Neural progenitor cell (in vitro differentiated cells): ENCODE data around the gene FUT7. TPM values are rescaled to one million over a fixed set of nuclear protein-coding genes. Genes with fewer than 3 reads are reported as not detected.

Experiments used
- DNase-seq: peaks from one replicate; pipeline ENCODE4 v3.0.0-alpha.2; 2016; ENCODE audit warnings: low spot score
- H2AFZ ChIP-seq: fragments of 200-600 bp; sonication (generic); replicated peaks from 2 replicates; pipeline ENCODE4 v1.6.1; 2016; ENCODE audit warnings: antibody characterized with exemption
- H3F3A ChIP-seq: fragments of 200-600 bp; sonication (generic); 2 replicates; pipeline ENCODE4 v1.6.1; 2016; ENCODE audit warnings: antibody characterized with exemption, low read depth
- H3K27ac ChIP-seq: fragments of 200-600 bp; sonication (generic); 2 replicates; pipeline ENCODE4 v1.5.1; 2016; ENCODE audit warnings: mild to moderate bottlenecking
- H3K27me3 ChIP-seq: fragments of 200-600 bp; sonication (generic); 2 replicates; pipeline ENCODE4 v1.6.1; 2016; ENCODE audit warnings: mild to moderate bottlenecking, moderate library complexity
- H3K36me3 ChIP-seq: fragments of 200-600 bp; sonication (generic); 2 replicates; pipeline ENCODE4 v1.5.1; 2016
- H3K4me1 ChIP-seq: fragments of 200-600 bp; sonication (generic); 2 replicates; pipeline ENCODE4 v1.6.1; 2016; ENCODE audit warnings: mixed run types
- H3K4me2 ChIP-seq: fragments of 200-600 bp; sonication (generic); 2 replicates; pipeline ENCODE4 v1.6.1; 2016
- H3K4me3 ChIP-seq: fragments of 200-600 bp; sonication (generic); 2 replicates; pipeline ENCODE4 v1.5.1; 2016
- H3K79me2 ChIP-seq: fragments of 200-600 bp; sonication (generic); 2 replicates; pipeline ENCODE4 v1.6.1; 2016; ENCODE audit warnings: low read depth
- H3K9ac ChIP-seq: fragments of 200-600 bp; sonication (generic); 2 replicates; pipeline ENCODE4 v1.6.1; 2016
- H3K9me3 ChIP-seq: fragments of 200-600 bp; sonication (generic); 2 replicates; pipeline ENCODE4 v1.5.1; 2016; ENCODE audit warnings: low read depth
- H4K20me1 ChIP-seq: fragments of 200-600 bp; sonication (generic); 2 replicates; pipeline ENCODE4 v1.6.1; 2016; ENCODE audit warnings: low read depth
- H3K27ac Mint-ChIP-seq: 3 replicates; pipeline ENCODE4 v1.8.0; 2021; ENCODE audit warnings: mixed read lengths
- H3K27me3 Mint-ChIP-seq: 2 replicates; pipeline ENCODE4 v1.8.0; 2022; ENCODE audit warnings: low read depth, mild to moderate bottlenecking, inconsistent platforms, moderate library complexity, mixed read lengths; ENCODE audit not compliant: insufficient read depth
- H3K36me3 Mint-ChIP-seq: 3 replicates; pipeline ENCODE4 v1.8.0; 2021; ENCODE audit warnings: mixed read lengths
- H3K4me1 Mint-ChIP-seq: 3 replicates; pipeline ENCODE4 v1.8.0; 2021; ENCODE audit warnings: mixed read lengths
- H3K4me3 Mint-ChIP-seq: 3 replicates; pipeline ENCODE4 v1.8.0; 2021; ENCODE audit warnings: mild to moderate bottlenecking, moderate library complexity, mixed read lengths
- H3K9me3 Mint-ChIP-seq: 3 replicates; pipeline ENCODE4 v1.8.0; 2020; ENCODE audit warnings: mixed read lengths
- EZH2 ChIP-seq: fragments of 200-600 bp; sonication (generic); IDR thresholded peaks from 2 replicates; pipeline ENCODE4 v1.6.1; 2017; ENCODE audit warnings: antibody characterized with exemption, mild to moderate bottlenecking, moderate library complexity
- EZH2phosphoT487 ChIP-seq: fragments of 200-600 bp; sonication (generic); IDR thresholded peaks from 2 replicates; pipeline ENCODE4 v1.6.1; 2017; ENCODE audit warnings: antibody characterized with exemption
- total RNA-seq: library from RNA; depleted of rRNA; stranded (reverse); fragments of >200 nt; gene quantifications from 2 replicates; pipeline ENCODE4 v1.2.3, GENCODE V29; 2015; ENCODE audit warnings: low replicate concordance
- TF ChIP-seq, protein P1 (sequence below): fragments of 200-600 bp; sonication (generic); IDR thresholded peaks from 2 replicates; pipeline ENCODE4 v1.5.1; 2017; ENCODE audit warnings: antibody characterized with exemption, mild to moderate bottlenecking

The FUT7 gene
- total RNA-seq, 1 donor from 2014 or later: not detected

- no peak overlapping the region for H2AFZ ChIP-seq
- DNase-seq: no peak
- no peaks in the 10 kb centered on the region for H3K79me2 ChIP-seq
- H3F3A ChIP-seq: no peaks in the 10 kb centered on the region
- Mint-ChIP-seq H3K4me3 (no peak overlapping the region), H3K36me3 (peaks cover 1% of the 10 kb centered on the region), H3K27ac (no peak overlapping the region), H3K27me3 (peaks cover 4% of the 10 kb centered on the region), H3K4me1 (no peaks in the 10 kb centered on the region), H3K9me3 (peaks cover 1% of the 10 kb centered on the region)
- TF ChIP-seq EZH2phosphoT487 (no peak), EZH2 (no peak)
- TF ChIP-seq, protein P1, sequence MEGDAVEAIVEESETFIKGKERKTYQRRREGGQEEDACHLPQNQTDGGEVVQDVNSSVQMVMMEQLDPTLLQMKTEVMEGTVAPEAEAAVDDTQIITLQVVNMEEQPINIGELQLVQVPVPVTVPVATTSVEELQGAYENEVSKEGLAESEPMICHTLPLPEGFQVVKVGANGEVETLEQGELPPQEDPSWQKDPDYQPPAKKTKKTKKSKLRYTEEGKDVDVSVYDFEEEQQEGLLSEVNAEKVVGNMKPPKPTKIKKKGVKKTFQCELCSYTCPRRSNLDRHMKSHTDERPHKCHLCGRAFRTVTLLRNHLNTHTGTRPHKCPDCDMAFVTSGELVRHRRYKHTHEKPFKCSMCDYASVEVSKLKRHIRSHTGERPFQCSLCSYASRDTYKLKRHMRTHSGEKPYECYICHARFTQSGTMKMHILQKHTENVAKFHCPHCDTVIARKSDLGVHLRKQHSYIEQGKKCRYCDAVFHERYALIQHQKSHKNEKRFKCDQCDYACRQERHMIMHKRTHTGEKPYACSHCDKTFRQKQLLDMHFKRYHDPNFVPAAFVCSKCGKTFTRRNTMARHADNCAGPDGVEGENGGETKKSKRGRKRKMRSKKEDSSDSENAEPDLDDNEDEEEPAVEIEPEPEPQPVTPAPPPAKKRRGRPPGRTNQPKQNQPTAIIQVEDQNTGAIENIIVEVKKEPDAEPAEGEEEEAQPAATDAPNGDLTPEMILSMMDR: no peak
- H3K4me1 ChIP-seq: no peaks in the 10 kb centered on the region
- no peaks in the 10 kb centered on the region for H3K9me3 ChIP-seq
- no peak overlapping the region for H3K9ac ChIP-seq
- no peaks in the 10 kb centered on the region for H3K36me3 ChIP-seq
- H3K4me3 ChIP-seq: no peak overlapping the region
- H3K27me3 ChIP-seq: no peaks in the 10 kb centered on the region
- no peaks in the 10 kb centered on the region for H4K20me1 ChIP-seq
- no peak overlapping the region for H3K4me2 ChIP-seq
- no peak overlapping the region for H3K27ac ChIP-seq
Measured at GRCh38 chr9:137009938-137010732, 21.8 kb downstream of the FUT7 start.

GRCh38 chr9:137009217-137009616 is 22.7 kb downstream of the FUT7 start:
- no peak overlapping the region for H3K4me3 Mint-ChIP-seq
- no peak overlapping the region for H2AFZ ChIP-seq
- H3K4me1 ChIP-seq: no peaks in the 10 kb centered on the region
- H3K79me2 ChIP-seq: no peaks in the 10 kb centered on the region
- no peak overlapping the region for H3K4me2 ChIP-seq
- no peak for DNase-seq
- H3K4me3 ChIP-seq: no peak overlapping the region
- no peaks in the 10 kb centered on the region for H3K9me3 ChIP-seq
- H3K27ac ChIP-seq: no peak overlapping the region
- H4K20me1 ChIP-seq: no peaks in the 10 kb centered on the region
- peaks cover 9% of the 10 kb centered on the region for H3K27me3 Mint-ChIP-seq
- TF ChIP-seq, protein P1: no peak
- TF ChIP-seq EZH2: no peak
- TF ChIP-seq EZH2phosphoT487: no peak
- no peaks in the 10 kb centered on the region for H3F3A ChIP-seq
- no peaks in the 10 kb centered on the region for H3K36me3 ChIP-seq
- H3K27ac Mint-ChIP-seq: no peak overlapping the region
- H3K9me3 Mint-ChIP-seq: peaks cover 7% of the 10 kb centered on the region
- H3K36me3 Mint-ChIP-seq: peaks cover 1% of the 10 kb centered on the region
- no peaks in the 10 kb centered on the region for H3K27me3 ChIP-seq
- H3K9ac ChIP-seq: no peak overlapping the region
- H3K4me1 Mint-ChIP-seq: no peaks in the 10 kb centered on the region

GRCh38 chr9:137008312-137008711 is 23.6 kb downstream of the FUT7 start:
- TF ChIP-seq, protein P1: no peak
- TF ChIP-seq EZH2phosphoT487 (no peak), EZH2 (no peak)
- Histone ChIP-seq H3K4me3 (no peak overlapping the region), H3K4me2 (no peak overlapping the region), H3K9ac (no peak overlapping the region), H4K20me1 (no peaks in the 10 kb centered on the region), H3K4me1 (no peaks in the 10 kb centered on the region), H3K79me2 (no peaks in the 10 kb centered on the region), H3K36me3 (no peaks in the 10 kb centered on the region), H3K27me3 (no peaks in the 10 kb centered on the region), H3K27ac (no peak overlapping the region), H3K9me3 (no peaks in the 10 kb centered on the region), H2AFZ (no peak overlapping the region), H3F3A (no peaks in the 10 kb centered on the region)
- H3K27me3 Mint-ChIP-seq: peaks cover 12% of the 10 kb centered on the region
- H3K27ac Mint-ChIP-seq: no peak overlapping the region
- DNase-seq: no peak
- no peaks in the 10 kb centered on the region for H3K4me1 Mint-ChIP-seq
- H3K9me3 Mint-ChIP-seq: peaks cover 7% of the 10 kb centered on the region
- H3K36me3 Mint-ChIP-seq: peaks cover 1% of the 10 kb centered on the region
- no peak overlapping the region for H3K4me3 Mint-ChIP-seq
